ENCODE data around the gene CD36. TPM values are rescaled to one million over a fixed set of nuclear protein-coding genes. Genes with fewer than 3 reads are reported as not detected.

The CD36 gene
- total and polyA plus RNA-seq, 7 donors, result 149 to 662 (median 175) TPM

DNA sequence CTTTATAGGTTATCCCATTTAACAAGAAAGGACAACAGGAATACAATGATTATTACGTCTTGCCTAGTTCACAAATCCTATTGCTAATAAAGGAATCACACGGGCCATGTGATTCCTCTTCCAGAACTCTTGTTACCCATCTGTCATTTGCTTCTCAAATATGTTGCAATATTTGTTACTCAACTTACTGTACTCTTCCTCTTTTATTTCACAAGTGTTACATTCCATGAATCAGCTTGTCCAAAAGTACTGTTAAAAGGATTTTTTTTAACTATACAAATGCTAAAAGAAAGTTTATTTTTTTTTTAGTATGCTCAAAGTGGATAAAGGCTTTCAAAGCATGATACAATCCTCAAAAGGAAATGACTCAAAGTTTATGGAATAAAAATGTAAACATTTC is 3.9 kb upstream of the CD36 start:
- ATAC-seq, result peak; percentile 52 to 82 (median 74)

DNA sequence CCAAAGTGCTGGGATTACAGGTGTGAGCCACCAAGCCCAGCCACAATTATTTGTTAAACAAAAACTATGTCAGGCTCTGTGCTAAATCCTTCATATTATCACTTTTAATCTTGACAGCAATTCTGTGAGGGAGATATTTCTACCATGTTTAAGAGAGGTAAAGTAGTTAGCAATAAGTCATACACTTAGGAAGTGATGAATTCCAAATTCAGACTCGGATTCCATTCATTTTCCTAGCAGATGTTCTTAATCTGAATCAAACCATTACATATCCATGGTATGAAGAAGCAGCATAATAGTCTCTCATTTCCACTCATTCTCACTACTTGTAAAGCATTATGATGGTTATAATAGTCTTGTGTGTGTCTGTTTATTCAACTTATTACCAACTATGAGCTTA is 2.9 kb upstream of the CD36 start:
- 34 to 38% (median 36%) methylated on average over 1 of the region's 1 CpG for WGBS, 3 donors
- Histone ChIP-seq H3K27ac (peak overlapping the region; percentile 92), H3K4me1 (peaks cover 56% of the 10 kb centered on the region), H3K36me3 (ENCODE audit: insufficient read depth in 1 of 2, low read depth in 1 of 2) (no peaks in the 10 kb centered on the region), H3K27me3 (ENCODE audit: insufficient read depth in 3 of 3, low read length in 2 of 3) (no peaks in the 10 kb centered on the region), H3K9me3 (no peaks in the 10 kb centered on the region), H3K4me3 (no peak overlapping the region)
- DNase-seq (no peak), ATAC-seq (no peak)
- intact Hi-C loops (cut with DNase I), result loop anchor here in 1 of 2 donors (5.0 kb wide), 1 partner anchor 33 kb away; no protein-coding TSS in a partner anchor
- TF ChIP-seq, protein P1, sequence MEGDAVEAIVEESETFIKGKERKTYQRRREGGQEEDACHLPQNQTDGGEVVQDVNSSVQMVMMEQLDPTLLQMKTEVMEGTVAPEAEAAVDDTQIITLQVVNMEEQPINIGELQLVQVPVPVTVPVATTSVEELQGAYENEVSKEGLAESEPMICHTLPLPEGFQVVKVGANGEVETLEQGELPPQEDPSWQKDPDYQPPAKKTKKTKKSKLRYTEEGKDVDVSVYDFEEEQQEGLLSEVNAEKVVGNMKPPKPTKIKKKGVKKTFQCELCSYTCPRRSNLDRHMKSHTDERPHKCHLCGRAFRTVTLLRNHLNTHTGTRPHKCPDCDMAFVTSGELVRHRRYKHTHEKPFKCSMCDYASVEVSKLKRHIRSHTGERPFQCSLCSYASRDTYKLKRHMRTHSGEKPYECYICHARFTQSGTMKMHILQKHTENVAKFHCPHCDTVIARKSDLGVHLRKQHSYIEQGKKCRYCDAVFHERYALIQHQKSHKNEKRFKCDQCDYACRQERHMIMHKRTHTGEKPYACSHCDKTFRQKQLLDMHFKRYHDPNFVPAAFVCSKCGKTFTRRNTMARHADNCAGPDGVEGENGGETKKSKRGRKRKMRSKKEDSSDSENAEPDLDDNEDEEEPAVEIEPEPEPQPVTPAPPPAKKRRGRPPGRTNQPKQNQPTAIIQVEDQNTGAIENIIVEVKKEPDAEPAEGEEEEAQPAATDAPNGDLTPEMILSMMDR (IDR thresholded peaks at IDR 0.05), result no peak

More for the DNA sequence above, 3.9 kb upstream of the CD36 start:
- intact Hi-C loops (cut with DNase I), result no loop called here
- H3K4me1 ChIP-seq, result peaks cover 67% of the 10 kb centered on the region
- 8 to 20% (median 16%) methylated on average over 2 of the region's 2 CpGs for WGBS, 3 donors
- no peaks in the 10 kb centered on the region for H3K9me3 ChIP-seq
- peak overlapping the region; percentile 41 for H3K4me3 ChIP-seq
- no peaks in the 10 kb centered on the region for H3K36me3 ChIP-seq (ENCODE audit: insufficient read depth in 1 of 2, low read depth in 1 of 2)
- no peaks in the 10 kb centered on the region for H3K27me3 ChIP-seq (ENCODE audit: insufficient read depth in 3 of 3, low read length in 2 of 3)
- no peak for DNase-seq
- TF ChIP-seq, protein P1 (IDR thresholded peaks at IDR 0.05), result no peak
- H3K27ac ChIP-seq, result peak overlapping the region; percentile 92

DNA sequence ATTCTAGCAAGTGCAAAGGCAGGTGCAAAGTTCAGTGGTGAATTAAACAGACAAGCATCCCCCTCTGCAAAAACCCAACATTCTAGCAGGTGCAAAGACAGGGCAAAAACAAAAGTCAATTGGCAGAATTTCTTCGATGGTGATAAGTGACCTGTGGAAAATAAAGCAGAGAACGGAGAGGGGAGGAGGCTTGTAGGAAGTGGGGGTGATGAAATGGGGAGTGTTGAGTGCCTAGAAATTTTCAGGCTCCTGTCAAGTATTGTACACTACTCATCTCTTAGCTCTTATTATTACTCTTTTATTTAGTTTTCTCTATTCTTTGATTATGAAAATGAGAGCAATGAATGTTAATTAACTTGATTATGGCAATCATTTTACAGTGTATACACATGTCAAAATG is 2.4 kb upstream of the CD36 start:
- 15 to 30% (median 17%) methylated on average over 2 of the region's 2 CpGs for WGBS, 3 donors
- H3K4me3 ChIP-seq, result peak overlapping the region; percentile 57
- H3K36me3 ChIP-seq (ENCODE audit: insufficient read depth in 1 of 2, low read depth in 1 of 2), result no peaks in the 10 kb centered on the region
- intact Hi-C loops (cut with DNase I), result loop anchor here in 1 of 2 donors (2.0 to 5.0 kb wide), 2 partner anchors 25 to 34 kb away; no protein-coding TSS in a partner anchor
- ATAC-seq (no peak), DNase-seq (no peak)
- TF ChIP-seq, protein P1 (IDR thresholded peaks at IDR 0.05), result no peak
- peak overlapping the region; percentile 92 for H3K27ac ChIP-seq
- no peaks in the 10 kb centered on the region for H3K9me3 ChIP-seq
- H3K27me3 ChIP-seq (ENCODE audit: insufficient read depth in 3 of 3, low read length in 2 of 3), result no peaks in the 10 kb centered on the region
- H3K4me1 ChIP-seq, result peaks cover 56% of the 10 kb centered on the region

DNA sequence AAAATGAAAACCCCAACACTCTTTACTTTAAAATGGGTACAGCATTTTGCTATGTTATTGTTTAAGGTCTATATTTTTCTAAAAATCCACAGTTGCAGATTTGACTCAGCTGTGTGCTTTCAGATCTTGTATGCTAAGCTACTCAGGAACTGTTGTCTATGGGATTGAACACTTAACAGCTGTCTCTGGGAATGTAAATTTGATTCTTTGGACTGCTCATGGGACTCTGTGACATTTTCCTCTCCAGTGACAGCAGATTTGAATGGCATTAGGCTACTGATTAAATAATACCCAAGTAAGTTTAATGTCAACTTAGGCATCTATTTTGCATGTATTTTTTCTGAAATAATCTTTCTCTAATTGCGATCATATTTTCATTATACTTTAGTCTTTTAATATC is 1.7 kb upstream of the CD36 start:
- Histone ChIP-seq H3K4me3 (peak overlapping the region; percentile 57), H3K27ac (peak overlapping the region; percentile 92), H3K36me3 (ENCODE audit: insufficient read depth in 1 of 2, low read depth in 1 of 2) (no peaks in the 10 kb centered on the region), H3K9me3 (no peaks in the 10 kb centered on the region), H3K27me3 (ENCODE audit: insufficient read depth in 3 of 3, low read length in 2 of 3) (no peaks in the 10 kb centered on the region), H3K4me1 (peaks cover 50% of the 10 kb centered on the region)
- WGBS, 3 donors, result 45 to 86% (median 54%) methylated on average over 1 of the region's 1 CpG
- intact Hi-C loops (cut with DNase I), result loop anchor here in 1 of 2 donors (2.0 to 5.0 kb wide), 2 partner anchors 26 to 34 kb away; no protein-coding TSS in a partner anchor
- TF ChIP-seq, protein P1 (IDR thresholded peaks at IDR 0.05), result no peak
- DNase-seq, result no peak
- peak; percentile 61 to 82 (median 69) for ATAC-seq

DNA sequence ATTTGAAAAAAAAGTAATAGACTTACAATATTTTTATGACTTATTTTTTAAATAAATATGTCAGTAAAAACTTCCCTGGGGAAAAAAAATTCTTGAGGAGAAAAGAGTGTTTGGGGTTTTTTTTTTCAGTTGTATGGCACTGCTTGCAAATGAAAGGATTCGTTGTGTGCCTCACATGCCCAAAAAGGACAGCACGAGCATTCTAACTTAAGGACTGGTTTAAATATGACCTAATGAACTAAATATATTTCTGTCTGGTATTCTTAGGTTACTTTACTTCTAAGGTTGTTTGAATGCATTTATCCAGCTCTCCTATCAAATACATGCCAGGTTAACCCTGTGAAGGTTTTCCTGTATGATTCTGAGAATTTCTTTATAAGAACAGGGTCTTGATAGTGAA is 988 bp upstream of the CD36 start:
- ATAC-seq (peak in 3 of 4 donors; percentile 77 to 85 (median 85)), DNase-seq (no peak)
- 5 to 9% (median 7%) methylated on average over 2 of the region's 2 CpGs for WGBS, 3 donors
- Histone ChIP-seq H3K27ac (peak overlapping the region; percentile 92), H3K36me3 (ENCODE audit: insufficient read depth in 1 of 2, low read depth in 1 of 2) (no peaks in the 10 kb centered on the region), H3K27me3 (ENCODE audit: insufficient read depth in 3 of 3, low read length in 2 of 3) (no peaks in the 10 kb centered on the region), H3K9me3 (no peaks in the 10 kb centered on the region), H3K4me1 (peaks cover 47% of the 10 kb centered on the region), H3K4me3 (peak overlapping the region; percentile 57)
- intact Hi-C loops (cut with DNase I), result loop anchor here in 1 of 2 donors (2.0 to 5.0 kb wide), 2 partner anchors 27 to 35 kb away; no protein-coding TSS in a partner anchor
- TF ChIP-seq, protein P1 (IDR thresholded peaks at IDR 0.05), result no peak
